WTC11 (cell line): ENCODE results near the gene MAP1B. TPM values are rescaled to one million over a fixed set of nuclear protein-coding genes. Genes with fewer than 3 reads are reported as not detected.

ENCODE experiments used
- ATAC-seq: fragments of 200-7000 bp; cut with Tn5 transposase; 2 replicates; pipeline ENCODE4 v1.10.0; 2021; ENCODE audit warnings: mild to moderate bottlenecking, moderate library complexity
- CTCF ChIA-PET: fragments of 300-600 bp; sonication (Branson Sonifier 250); formaldehyde crosslinking; loops from one replicate; lab custom pipeline; 2021; ENCODE audit warnings: antibody characterized with exemption; lab: Charles Lee
- POLR2A ChIA-PET: fragments of 350-600 bp; sonication (Branson Sonifier 250); formaldehyde crosslinking; loops from one replicate; lab custom pipeline; 2021; ENCODE audit warnings: antibody characterized with exemption; lab: Charles Lee
- DNase-seq: peaks from one replicate; pipeline ENCODE4 v3.0.0; 2021; ENCODE audit warnings: low spot score
- H3K27ac Mint-ChIP-seq: 2 replicates; pipeline ENCODE4 v1.8.0; 2021; ENCODE audit warnings: mixed read lengths
- H3K27me3 Mint-ChIP-seq: 2 replicates; pipeline ENCODE4 v1.8.0; 2021; ENCODE audit warnings: low read depth, mild to moderate bottlenecking, moderate library complexity, mixed read lengths
- H3K36me3 Mint-ChIP-seq: 2 replicates; pipeline ENCODE4 v1.8.0; 2021; ENCODE audit warnings: mixed read lengths
- H3K4me1 Mint-ChIP-seq: 2 replicates; pipeline ENCODE4 v1.8.0; 2022; ENCODE audit warnings: mixed read lengths
- H3K4me3 Mint-ChIP-seq: 2 replicates; pipeline ENCODE4 v1.8.0; 2021; ENCODE audit warnings: mild to moderate bottlenecking, moderate library complexity, mixed read lengths
- H3K9me3 Mint-ChIP-seq: 2 replicates; pipeline ENCODE4 v1.8.0; 2021; ENCODE audit warnings: mixed read lengths
- AFF4 ChIP-seq: sonication (generic); formaldehyde crosslinking; IDR thresholded peaks from 2 replicates; pipeline ENCODE4 v1.8.1; 2023; ENCODE audit warnings: mild to moderate bottlenecking, missing genetic modification reagents, borderline replicate concordance
- CREB1 ChIP-seq: sonication (generic); formaldehyde crosslinking; IDR thresholded peaks from 2 replicates; pipeline ENCODE4 v1.8.0; 2023; ENCODE audit warnings: mild to moderate bottlenecking, missing genetic modification reagents
- E2F4 ChIP-seq: sonication (generic); formaldehyde crosslinking; IDR thresholded peaks from 2 replicates; pipeline ENCODE4 v1.8.1; 2022; ENCODE audit warnings: low read depth, mild to moderate bottlenecking, moderate library complexity, missing genetic modification reagents, borderline replicate concordance
- ESRRA ChIP-seq: sonication (generic); formaldehyde crosslinking; IDR thresholded peaks from 2 replicates; pipeline ENCODE4 v1.8.1; 2022; ENCODE audit warnings: mild to moderate bottlenecking, missing genetic modification reagents, borderline replicate concordance
- ETV6 ChIP-seq: sonication (generic); formaldehyde crosslinking; IDR thresholded peaks from 2 replicates; pipeline ENCODE4 v1.8.1; 2022; ENCODE audit warnings: mild to moderate bottlenecking, missing genetic modification reagents
- FOXJ3 ChIP-seq: sonication (generic); formaldehyde crosslinking; IDR thresholded peaks from 2 replicates; pipeline ENCODE4 v1.9.0; 2021; ENCODE audit warnings: missing genetic modification reagents, mild to moderate bottlenecking, borderline replicate concordance
- FOXK1 ChIP-seq: sonication (generic); formaldehyde crosslinking; IDR thresholded peaks from 2 replicates; pipeline ENCODE4 v1.8.0; 2022; ENCODE audit warnings: mild to moderate bottlenecking, moderate library complexity, missing genetic modification reagents
- JUN ChIP-seq: sonication (generic); formaldehyde crosslinking; IDR thresholded peaks from 2 replicates; pipeline ENCODE4 v1.8.0; 2023; ENCODE audit warnings: mild to moderate bottlenecking, missing genetic modification reagents
- MXD4 ChIP-seq: fragments of 250-450 bp; sonication (Bioruptor Pico); IDR thresholded peaks from 2 replicates; pipeline ENCODE4 v1.8.0; 2021; ENCODE audit warnings: mild to moderate bottlenecking, moderate library complexity, borderline replicate concordance
- MYBL2 ChIP-seq: sonication (generic); formaldehyde crosslinking; IDR thresholded peaks from 2 replicates; pipeline ENCODE4 v1.8.1; 2023; ENCODE audit warnings: mild to moderate bottlenecking, moderate library complexity, missing genetic modification reagents
- NFYB ChIP-seq: sonication (generic); formaldehyde crosslinking; conservative IDR thresholded peaks from 2 replicates; pipeline ENCODE4 v1.8.0; 2022; ENCODE audit warnings: low read depth, missing genetic modification reagents
- NR3C1 ChIP-seq: sonication (generic); formaldehyde crosslinking; conservative IDR thresholded peaks from 2 replicates; pipeline ENCODE4 v1.8.1; 2023; ENCODE audit warnings: low read depth, mild to moderate bottlenecking, missing genetic modification reagents
- OVOL2 ChIP-seq: fragments of 250-450 bp; sonication (Bioruptor Pico); IDR thresholded peaks from 2 replicates; pipeline ENCODE4 v1.9.0; 2021; ENCODE audit warnings: mild to moderate bottlenecking, borderline replicate concordance
- RORB ChIP-seq: fragments of 250-450 bp; sonication (Bioruptor Pico); IDR thresholded peaks from 2 replicates; pipeline ENCODE4 v1.9.0; 2021; ENCODE audit warnings: mild to moderate bottlenecking
- SMAD4 ChIP-seq: sonication (generic); formaldehyde crosslinking; IDR thresholded peaks from 2 replicates; pipeline ENCODE4 v1.8.0; 2022; ENCODE audit warnings: mild to moderate bottlenecking, missing genetic modification reagents
- SOX15 ChIP-seq: fragments of 250-450 bp; sonication (Bioruptor Pico); IDR thresholded peaks from 2 replicates; pipeline ENCODE4 v1.9.0; 2021; ENCODE audit warnings: mild to moderate bottlenecking
- TCF7 ChIP-seq: sonication (generic); formaldehyde crosslinking; IDR thresholded peaks from 2 replicates; pipeline ENCODE4 v1.8.0; 2022; ENCODE audit warnings: mild to moderate bottlenecking, low read depth, missing genetic modification reagents, moderate library complexity
- TEAD1 ChIP-seq: sonication (generic); formaldehyde crosslinking; IDR thresholded peaks from 2 replicates; pipeline ENCODE4 v1.8.0; 2022; ENCODE audit warnings: mild to moderate bottlenecking, missing genetic modification reagents
- TEAD4 ChIP-seq: sonication (generic); formaldehyde crosslinking; IDR thresholded peaks from 2 replicates; pipeline ENCODE4 v1.8.0; 2022; ENCODE audit warnings: mild to moderate bottlenecking, missing genetic modification reagents
- ZNF138 ChIP-seq: sonication (generic); formaldehyde crosslinking; conservative IDR thresholded peaks from 2 replicates; pipeline ENCODE4 v1.8.1; 2022; ENCODE audit warnings: mild to moderate bottlenecking, moderate library complexity, missing genetic modification reagents
- ZNF219 ChIP-seq: sonication (generic); formaldehyde crosslinking; IDR thresholded peaks from 2 replicates; pipeline ENCODE4 v1.8.0; 2023; ENCODE audit warnings: missing genetic modification reagents, mild to moderate bottlenecking, borderline replicate concordance
- ZNF396 ChIP-seq: fragments of 250-450 bp; sonication (Bioruptor Pico); IDR thresholded peaks from 2 replicates; pipeline ENCODE4 v1.8.0; 2021; ENCODE audit warnings: mild to moderate bottlenecking, moderate library complexity, borderline replicate concordance
- ZNF416 ChIP-seq: fragments of 250-450 bp; sonication (Bioruptor Pico); IDR thresholded peaks from 2 replicates; pipeline ENCODE4 v1.9.0; 2021; ENCODE audit warnings: mild to moderate bottlenecking, inconsistent platforms
- ZNF671 ChIP-seq: fragments of 250-450 bp; sonication (Bioruptor Pico); IDR thresholded peaks from 2 replicates; pipeline ENCODE4 v1.8.0; 2021; ENCODE audit warnings: mild to moderate bottlenecking
- total RNA-seq: library from RNA; stranded (reverse); gene quantifications from 3 replicates; pipeline ENCODE4 v1.2.3, GENCODE V29; 2021
- TF ChIP-seq, protein P1 (sequence below): sonication (generic); formaldehyde crosslinking; IDR thresholded peaks from 2 replicates; pipeline ENCODE4 v1.8.1; 2022; ENCODE audit warnings: mild to moderate bottlenecking, missing genetic modification reagents, moderate library complexity, borderline replicate concordance
- TF ChIP-seq, protein P2 (sequence below): sonication (generic); formaldehyde crosslinking; IDR thresholded peaks from 2 replicates; pipeline ENCODE4 v1.8.0; 2023; ENCODE audit warnings: missing genetic modification reagents, mild to moderate bottlenecking, borderline replicate concordance

Gene MAP1B
- total RNA-seq, 1 experiment from 2014 or later, result 95.0 TPM

- CTCF ChIA-PET, result no interaction called here
- Mint-ChIP-seq H3K4me3 (no peak overlapping the region), H3K36me3 (peaks cover 10% of the 10 kb centered on the region), H3K27ac (no peak overlapping the region), H3K4me1 (peaks cover 39% of the 10 kb centered on the region), H3K27me3 (peaks cover 9% of the 10 kb centered on the region), H3K9me3 (no peaks in the 10 kb centered on the region)
- ATAC-seq (no peak), DNase-seq (no peak)
- no peak for TF ChIP-seq ZNF138
- TF ChIP-seq ESRRA, result no peak
- TF ChIP-seq MXD4 (CRISPR knock-in tag), result no peak
- no peak for TF ChIP-seq SOX15 (CRISPR knock-in tag)
- TF ChIP-seq RORB, result no peak
- TF ChIP-seq, protein P1, sequence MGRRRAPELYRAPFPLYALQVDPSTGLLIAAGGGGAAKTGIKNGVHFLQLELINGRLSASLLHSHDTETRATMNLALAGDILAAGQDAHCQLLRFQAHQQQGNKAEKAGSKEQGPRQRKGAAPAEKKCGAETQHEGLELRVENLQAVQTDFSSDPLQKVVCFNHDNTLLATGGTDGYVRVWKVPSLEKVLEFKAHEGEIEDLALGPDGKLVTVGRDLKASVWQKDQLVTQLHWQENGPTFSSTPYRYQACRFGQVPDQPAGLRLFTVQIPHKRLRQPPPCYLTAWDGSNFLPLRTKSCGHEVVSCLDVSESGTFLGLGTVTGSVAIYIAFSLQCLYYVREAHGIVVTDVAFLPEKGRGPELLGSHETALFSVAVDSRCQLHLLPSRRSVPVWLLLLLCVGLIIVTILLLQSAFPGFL (CRISPR knock-in tag), result no peak
- TF ChIP-seq ZNF219 (CRISPR knock-in tag), result no peak
- no peak for TF ChIP-seq AFF4
- TF ChIP-seq CREB1 (CRISPR knock-in tag), result no peak
- TF ChIP-seq FOXJ3 (CRISPR knock-in tag), result no peak
- TF ChIP-seq ETV6 (CRISPR knock-in tag), result no peak
- POLR2A ChIA-PET, result interaction anchor here (0.6 kb wide), 1 partner anchor 28 kb away, joined by 3 read pairs; no protein-coding TSS in a partner anchor
Measured at GRCh38 chr5:72210888-72211678, 103.8 kb downstream of the MAP1B start.

DNA sequence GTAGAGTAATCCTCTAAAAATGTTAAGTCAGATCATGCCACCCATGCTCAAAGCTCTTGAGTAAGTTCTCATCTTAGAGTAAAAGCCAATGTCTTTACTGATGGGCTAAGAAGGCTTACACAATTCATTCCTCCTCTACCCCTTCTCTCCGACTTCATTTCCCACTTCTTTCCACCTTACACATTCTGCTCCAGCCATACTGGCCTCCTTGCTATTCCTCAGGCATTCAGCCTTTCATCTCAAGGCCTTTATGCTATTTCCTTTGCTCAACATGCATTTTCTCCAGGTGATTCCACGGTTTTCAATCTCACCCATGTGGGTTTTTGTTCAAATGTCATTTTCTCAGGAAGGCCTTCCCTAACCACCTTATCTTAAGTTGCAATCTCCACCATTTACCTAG is 104.9 kb downstream of the MAP1B start:
- H3K4me1 Mint-ChIP-seq, result peaks cover 39% of the 10 kb centered on the region
- peaks cover 4% of the 10 kb centered on the region for H3K36me3 Mint-ChIP-seq
- POLR2A ChIA-PET, result no interaction called here
- H3K9me3 Mint-ChIP-seq, result no peaks in the 10 kb centered on the region
- no peak overlapping the region for H3K4me3 Mint-ChIP-seq
- TF ChIP-seq NFYB (no peak), TCF7 (CRISPR knock-in tag) (no peak), TEAD4 (CRISPR knock-in tag) (no peak), SMAD4 (CRISPR knock-in tag) (no peak), OVOL2 (CRISPR knock-in tag) (no peak), NR3C1 (no peak), JUN (CRISPR knock-in tag) (no peak), MYBL2 (CRISPR knock-in tag) (no peak), ZNF396 (CRISPR knock-in tag) (no peak), ZNF416 (CRISPR knock-in tag) (no peak), FOXK1 (CRISPR knock-in tag) (no peak), MXD4 (CRISPR knock-in tag) (no peak), ZNF671 (no peak), E2F4 (CRISPR knock-in tag) (no peak), TEAD1 (CRISPR knock-in tag) (no peak)
- TF ChIP-seq, protein P2, sequence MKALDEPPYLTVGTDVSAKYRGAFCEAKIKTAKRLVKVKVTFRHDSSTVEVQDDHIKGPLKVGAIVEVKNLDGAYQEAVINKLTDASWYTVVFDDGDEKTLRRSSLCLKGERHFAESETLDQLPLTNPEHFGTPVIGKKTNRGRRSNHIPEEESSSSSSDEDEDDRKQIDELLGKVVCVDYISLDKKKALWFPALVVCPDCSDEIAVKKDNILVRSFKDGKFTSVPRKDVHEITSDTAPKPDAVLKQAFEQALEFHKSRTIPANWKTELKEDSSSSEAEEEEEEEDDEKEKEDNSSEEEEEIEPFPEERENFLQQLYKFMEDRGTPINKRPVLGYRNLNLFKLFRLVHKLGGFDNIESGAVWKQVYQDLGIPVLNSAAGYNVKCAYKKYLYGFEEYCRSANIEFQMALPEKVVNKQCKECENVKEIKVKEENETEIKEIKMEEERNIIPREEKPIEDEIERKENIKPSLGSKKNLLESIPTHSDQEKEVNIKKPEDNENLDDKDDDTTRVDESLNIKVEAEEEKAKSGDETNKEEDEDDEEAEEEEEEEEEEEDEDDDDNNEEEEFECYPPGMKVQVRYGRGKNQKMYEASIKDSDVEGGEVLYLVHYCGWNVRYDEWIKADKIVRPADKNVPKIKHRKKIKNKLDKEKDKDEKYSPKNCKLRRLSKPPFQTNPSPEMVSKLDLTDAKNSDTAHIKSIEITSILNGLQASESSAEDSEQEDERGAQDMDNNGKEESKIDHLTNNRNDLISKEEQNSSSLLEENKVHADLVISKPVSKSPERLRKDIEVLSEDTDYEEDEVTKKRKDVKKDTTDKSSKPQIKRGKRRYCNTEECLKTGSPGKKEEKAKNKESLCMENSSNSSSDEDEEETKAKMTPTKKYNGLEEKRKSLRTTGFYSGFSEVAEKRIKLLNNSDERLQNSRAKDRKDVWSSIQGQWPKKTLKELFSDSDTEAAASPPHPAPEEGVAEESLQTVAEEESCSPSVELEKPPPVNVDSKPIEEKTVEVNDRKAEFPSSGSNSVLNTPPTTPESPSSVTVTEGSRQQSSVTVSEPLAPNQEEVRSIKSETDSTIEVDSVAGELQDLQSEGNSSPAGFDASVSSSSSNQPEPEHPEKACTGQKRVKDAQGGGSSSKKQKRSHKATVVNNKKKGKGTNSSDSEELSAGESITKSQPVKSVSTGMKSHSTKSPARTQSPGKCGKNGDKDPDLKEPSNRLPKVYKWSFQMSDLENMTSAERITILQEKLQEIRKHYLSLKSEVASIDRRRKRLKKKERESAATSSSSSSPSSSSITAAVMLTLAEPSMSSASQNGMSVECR (CRISPR knock-in tag), result no peak
- CTCF ChIA-PET, result no interaction called here
- no peak overlapping the region for H3K27ac Mint-ChIP-seq
- ATAC-seq (no peak), DNase-seq (no peak)
- peaks cover 9% of the 10 kb centered on the region for H3K27me3 Mint-ChIP-seq
